Lower leg skin (tissue), 4 donors: ENCODE results near the gene CHMP4A. TPM values are rescaled to one million over a fixed set of nuclear protein-coding genes. Genes with fewer than 3 reads are reported as not detected.
"Not testable (repeated sequence)": the region's sequence is repeated elsewhere in the genome, so short reads cannot be mapped to it uniquely, and the experiment has no call there.

Experiments
- DNase-seq, 2 donors: peaks; one replicate each; pipeline ENCODE4 v3.0.0-alpha.2; 2019; ENCODE audit warnings: low spot score in 2 of 2
- H3K4me3 ChIP-seq: fragments of 200-600 bp; sonication (generic); 2 replicates; pipeline ENCODE4 v1.5.1; 2017; ENCODE audit warnings: mild to moderate bottlenecking, low read depth; ENCODE audit not compliant: poor library complexity, severe bottlenecking
- CTCF ChIP-seq, 3 donors: fragments of 450-650 bp; IDR thresholded peaks; one replicate each; pipeline ENCODE4 v1.5.1; 2016; ENCODE audit warnings: antibody characterized with exemption in 3 of 3, mild to moderate bottlenecking in 3 of 3, moderate library complexity in 2 of 3
- POLR2A ChIP-seq, 2 donors: fragments of 450-650 bp; IDR thresholded peaks; one replicate each; pipeline ENCODE4 v1.6.1; 2016 to 2017; ENCODE audit warnings: antibody characterized with exemption in 2 of 2, mild to moderate bottlenecking in 1 of 2, moderate library complexity in 1 of 2
- WGBS, 2 donors: methylation state at CpG; one replicate each; pipeline ENCODE4 v1.1.5; 2018; 5-methylcytosine and 5-hydroxymethylcytosine counted together
- intact Hi-C: fragments of 100-400 bp; cut with DNase I; formaldehyde crosslinking; loops from one replicate; pipeline ENCODE4 v1.15.0; 2023; ENCODE audit warnings: low total_unique reads
- total RNA-seq, 4 donors: library from RNA; depleted of rRNA; stranded (reverse); fragments of >200 nt; gene quantifications; one replicate each; pipeline ENCODE4 v1.1.0, GENCODE V29; 2016

Gene CHMP4A
- total RNA-seq, 4 donors from 2014 or later, result 50.3 to 99.6 (median 68.1) TPM

GRCh38 chr14:24249230-24250021, 36.1 kb upstream of the CHMP4A start:
- intact Hi-C loops, result no loop called here
- whole genome bisulfite sequencing, 2 donors, result 79 to 83% methylated on average over 10 of the region's 13 CpGs
- TF ChIP-seq CTCF (IDR thresholded peaks at IDR 0.05) (no peak), POLR2A (IDR thresholded peaks at IDR 0.05) (no peak)
- peak in 1 of 2 donors; percentile 68 for DNase-seq
- no peak overlapping the region for H3K4me3 ChIP-seq

GRCh38 chr14:24247422-24247821, 34.1 kb upstream of the CHMP4A start:
- DNase-seq, result no peak
- no peak overlapping the region for H3K4me3 ChIP-seq
- intact Hi-C loops, result no loop called here
- 69 to 74% methylated on average over 7 of the region's 7 CpGs for WGBS, 2 donors
- TF ChIP-seq POLR2A (IDR thresholded peaks at IDR 0.05) (no peak), CTCF (IDR thresholded peaks at IDR 0.05) (no peak)

GRCh38 chr14:24246765-24247212, 33.5 kb upstream of the CHMP4A start:
- peak in 1 of 2 donors; percentile 49 for DNase-seq
- H3K4me3 ChIP-seq, result no peak overlapping the region
- TF ChIP-seq CTCF (IDR thresholded peaks at IDR 0.05) (no peak), POLR2A (IDR thresholded peaks at IDR 0.05) (no peak)
- intact Hi-C loops, result no loop called here
- 85 to 92% methylated on average over 3 of the region's 3 CpGs for WGBS, 2 donors

- H3K4me3 ChIP-seq, intact Hi-C loops: not testable (repeated sequence)
- WGBS, 2 donors, result 94% methylated on average over 11 of the region's 11 CpGs
- DNase-seq, result peak in 1 of 2 donors; percentile 56
Measured at GRCh38 chr14:24245350-24245749, 32.1 kb upstream of the CHMP4A start.

- WGBS, 2 donors, result 54 to 58% methylated on average over 10 of the region's 10 CpGs
- peak in 1 of 2 donors; percentile 86 for DNase-seq
- H3K4me3 ChIP-seq, result no peak overlapping the region
- no peak for TF ChIP-seq CTCF (IDR thresholded peaks at IDR 0.05)
- no peak for TF ChIP-seq POLR2A (IDR thresholded peaks at IDR 0.05)
- intact Hi-C loops, result loop anchor here (2.0 kb wide), 1 partner anchor 53 kb away; no protein-coding TSS in a partner anchor
Measured at GRCh38 chr14:24243336-24243836, 30.1 kb upstream of the CHMP4A start.

- WGBS, 2 donors, result 0 to 1% methylated on average over 27 to 28 of the region's 39 CpGs
- peak in 1 of 2 donors; percentile 97 for DNase-seq
- H3K4me3 ChIP-seq, result peak overlapping the region; percentile 56
- TF ChIP-seq POLR2A (IDR thresholded peaks at IDR 0.05), result no peak
- no peak for TF ChIP-seq CTCF (IDR thresholded peaks at IDR 0.05)
- intact Hi-C loops, result loop anchor here (2.0 kb wide), 1 partner anchor 55 kb away; no protein-coding TSS in a partner anchor
Measured at GRCh38 chr14:24241829-24242443, 28.6 kb upstream of the CHMP4A start.
